Caco-2 (cell line): ENCODE data around the gene GLP2R. TPM values are rescaled to one million over a fixed set of nuclear protein-coding genes. Genes with fewer than 3 reads are reported as not detected.

Experiments
- BruUV-seq: library from RNA; stranded (reverse); fragments of 400-500 nt; replicated peaks from 2 replicates; lab custom pipeline; 2021; lab: Mats Ljungman, UMichigan
- CTCF ChIA-PET: fragments of 300-600 bp; sonication (Branson Sonifier 250); formaldehyde crosslinking; loops from one replicate; lab custom pipeline; 2022; ENCODE audit warnings: antibody characterized with exemption; lab: Charles Lee
- POLR2A ChIA-PET: fragments of 300-600 bp; sonication (Branson Sonifier 250); formaldehyde crosslinking; loops from one replicate; lab custom pipeline; 2022; ENCODE audit warnings: antibody characterized with exemption; lab: Charles Lee
- DNase-seq, 2 experiments: peaks; one replicate each; pipeline versions ENCODE4 v3.0.0 to v3.0.0-alpha.2; 2020 to 2022
- H3K27me3 ChIP-seq: replicated peaks from 2 replicates; pipeline ENCODE4 v1.6.0; 2011; ENCODE audit warnings: low read length; ENCODE audit not compliant: control insufficient read depth, insufficient read depth
- H3K36me3 ChIP-seq: 2 replicates; pipeline ENCODE4 v1.5.1; 2011; ENCODE audit warnings: low read length; ENCODE audit not compliant: control insufficient read depth, insufficient read depth
- H3K4me1 ChIP-seq: fragments of 250-450 bp; sonication (Bioruptor Pico); 2 replicates; pipeline ENCODE4 v1.5.1; 2020; ENCODE audit warnings: mild to moderate bottlenecking
- H3K4me3 ChIP-seq: 2 replicates; pipeline ENCODE4 v1.5.1; 2011; ENCODE audit warnings: low read depth, mild to moderate bottlenecking, control low read depth, low read length
- H3K9me3 ChIP-seq: fragments of 250-450 bp; sonication (Bioruptor Pico); 2 replicates; pipeline ENCODE4 v1.5.1; 2020; ENCODE audit warnings: mild to moderate bottlenecking, moderate library complexity
- H3K27ac Mint-ChIP-seq: one replicate; pipeline ENCODE4 v1.8.0; 2022; ENCODE audit warnings: mixed read lengths; ENCODE audit not compliant: unreplicated experiment
- H3K27me3 Mint-ChIP-seq: one replicate; pipeline ENCODE4 v1.8.0; 2022; ENCODE audit warnings: mixed read lengths; ENCODE audit not compliant: insufficient read depth, unreplicated experiment
- H3K36me3 Mint-ChIP-seq: one replicate; pipeline ENCODE4 v1.8.0; 2022; ENCODE audit warnings: mild to moderate bottlenecking, mixed read lengths; ENCODE audit not compliant: insufficient read depth, unreplicated experiment
- H3K4me1 Mint-ChIP-seq: one replicate; pipeline ENCODE4 v1.8.0; 2022; ENCODE audit warnings: low read depth, mixed read lengths; ENCODE audit not compliant: unreplicated experiment
- H3K4me3 Mint-ChIP-seq: one replicate; pipeline ENCODE4 v1.8.0; 2022; ENCODE audit warnings: mild to moderate bottlenecking, moderate library complexity, mixed read lengths; ENCODE audit not compliant: unreplicated experiment
- H3K9me3 Mint-ChIP-seq: one replicate; pipeline ENCODE4 v1.8.0; 2022; ENCODE audit warnings: mixed read lengths; ENCODE audit not compliant: unreplicated experiment
- CTCF ChIP-seq, 2 experiments: fragments of 200-600 bp in 1 of 2; IDR thresholded peaks; 1 replicate in 1 of 2; 2 replicates in 1 of 2; pipeline versions ENCODE4 v1.5.1 to v1.8.0; 2011 to 2022; ENCODE audit warnings: antibody characterized with exemption in 1 of 2, control low read depth in 1 of 2, inconsistent platforms in 1 of 2, low read depth in 1 of 2, low read length in 1 of 2, mild to moderate bottlenecking in 1 of 2, moderate library complexity in 1 of 2; ENCODE audit not compliant: insufficient read depth in 1 of 2, severe bottlenecking in 1 of 2, unreplicated experiment in 1 of 2
- intact Hi-C: fragments of 100-400 bp; cut with micrococcal nuclease; formaldehyde crosslinking; loops from one replicate; pipeline ENCODE4 v1.10.0; 2022; ENCODE audit not compliant: unreplicated experiment
- total RNA-seq: library from RNA; stranded (reverse); gene quantifications from 2 replicates; pipeline ENCODE4 v1.2.3, GENCODE V29; 2022

Gene GLP2R
- total RNA-seq, 1 experiment from 2014 or later: not detected

GRCh38 chr17:9859781-9860180, 34.1 kb downstream of the GLP2R start:
- H3K36me3 ChIP-seq: no peaks in the 10 kb centered on the region
- no peak for DNase-seq

GRCh38 chr17:9860851-9861250, 35.1 kb downstream of the GLP2R start:
- Mint-ChIP-seq H3K27me3 (peaks cover 3% of the 10 kb centered on the region), H3K9me3 (no peaks in the 10 kb centered on the region), H3K4me3 (no peak overlapping the region), H3K27ac (no peak overlapping the region), H3K36me3 (no peaks in the 10 kb centered on the region), H3K4me1 (no peaks in the 10 kb centered on the region)
- TF ChIP-seq CTCF (IDR thresholded peaks at IDR 0.05; ENCODE audit: insufficient read depth in 1 of 2, low read depth in 1 of 2, low read length in 1 of 2, severe bottlenecking in 1 of 2, unreplicated experiment in 1 of 2): no peak
- Histone ChIP-seq H3K9me3 (no peaks in the 10 kb centered on the region), H3K4me1 (no peaks in the 10 kb centered on the region), H3K27me3 (no peaks in the 10 kb centered on the region), H3K36me3 (no peaks in the 10 kb centered on the region), H3K4me3 (no peak overlapping the region)
- DNase-seq: no peak
- intact Hi-C loops: no loop called here
- ChIA-PET POLR2A (no interaction called here), CTCF (no interaction called here)
- BruUV-seq: no TSS peak

More at GRCh38 chr17:9859781-9860180, 34.1 kb downstream of the GLP2R start:
- Histone ChIP-seq H3K27me3 (no peaks in the 10 kb centered on the region), H3K4me3 (no peak overlapping the region), H3K4me1 (no peaks in the 10 kb centered on the region), H3K9me3 (no peaks in the 10 kb centered on the region)
- intact Hi-C loops: no loop called here
- H3K27me3 Mint-ChIP-seq: peaks cover 3% of the 10 kb centered on the region
- no peaks in the 10 kb centered on the region for H3K36me3 Mint-ChIP-seq
- no peaks in the 10 kb centered on the region for H3K4me1 Mint-ChIP-seq
- H3K4me3 Mint-ChIP-seq: no peak overlapping the region
- CTCF ChIA-PET: no interaction called here
- TF ChIP-seq CTCF (IDR thresholded peaks at IDR 0.05; ENCODE audit: insufficient read depth in 1 of 2, low read depth in 1 of 2, low read length in 1 of 2, severe bottlenecking in 1 of 2, unreplicated experiment in 1 of 2): no peak
- POLR2A ChIA-PET: interaction anchor here (0.7 kb wide), 1 partner anchor 52 kb away, joined by 8 read pairs; no protein-coding TSS in a partner anchor
- H3K9me3 Mint-ChIP-seq: no peaks in the 10 kb centered on the region
- no peak overlapping the region for H3K27ac Mint-ChIP-seq
- no TSS peak for BruUV-seq

GRCh38 chr17:9862220-9862619, 36.5 kb downstream of the GLP2R start:
- DNase-seq: no peak
- H3K36me3 ChIP-seq: no peaks in the 10 kb centered on the region
- no peaks in the 10 kb centered on the region for H3K27me3 ChIP-seq
- no peaks in the 10 kb centered on the region for H3K9me3 ChIP-seq
- H3K27me3 Mint-ChIP-seq: peaks cover 3% of the 10 kb centered on the region
- H3K9me3 Mint-ChIP-seq: no peaks in the 10 kb centered on the region
- no peaks in the 10 kb centered on the region for H3K36me3 Mint-ChIP-seq
- H3K4me1 ChIP-seq: no peaks in the 10 kb centered on the region
- H3K4me1 Mint-ChIP-seq: no peaks in the 10 kb centered on the region
- no peak for TF ChIP-seq CTCF (IDR thresholded peaks at IDR 0.05; ENCODE audit: insufficient read depth in 1 of 2, low read depth in 1 of 2, low read length in 1 of 2, severe bottlenecking in 1 of 2, unreplicated experiment in 1 of 2)
- BruUV-seq: no TSS peak
- H3K4me3 ChIP-seq: no peak overlapping the region
- no peak overlapping the region for H3K27ac Mint-ChIP-seq
- no peak overlapping the region for H3K4me3 Mint-ChIP-seq
- ChIA-PET CTCF (interaction anchor here (0.6 kb wide), 1 partner anchor 59 kb away, joined by 3 read pairs; no protein-coding TSS in a partner anchor), POLR2A (no interaction called here)
- intact Hi-C loops: no loop called here
